ENCODE measurements around the gene TTF2.

The TTF2 gene

GRCh38 chr1:117029685-117030084, 30.4 kb upstream of the TTF2 start:
- no peak overlapping the region for H3K9ac ChIP-seq (ENCODE audit: low read length)
- no peaks in the 10 kb centered on the region for H3K36me3 ChIP-seq (ENCODE audit: control insufficient read depth, insufficient read depth, low read length)
- H3K27ac ChIP-seq (ENCODE audit: low read depth, low read length): no peak overlapping the region
- no peak overlapping the region for H3K4me3 ChIP-seq (ENCODE audit: low read depth, low read length)
- no peaks in the 10 kb centered on the region for H3K9me3 ChIP-seq (ENCODE audit: control insufficient read depth, insufficient read depth, low read depth, low read length)
- H3K27me3 ChIP-seq (ENCODE audit: control insufficient read depth, insufficient read depth, low read length): no peaks in the 10 kb centered on the region
- peaks cover under 1% of the 10 kb centered on the region; the same call in 1 of the 2 replicates for H3K4me1 ChIP-seq (ENCODE audit: control insufficient read depth, insufficient read depth, low read length)

- no peak overlapping the region for H3K27ac ChIP-seq (ENCODE audit: low read depth, low read length)
- H3K27me3 ChIP-seq (ENCODE audit: control insufficient read depth, insufficient read depth, low read length): no peaks in the 10 kb centered on the region
- H3K4me3 ChIP-seq (ENCODE audit: low read depth, low read length): no peak overlapping the region
- H3K9ac ChIP-seq (ENCODE audit: low read length): no peak overlapping the region
- H3K4me1 ChIP-seq (ENCODE audit: control insufficient read depth, insufficient read depth, low read length): peaks cover 6% of the 10 kb centered on the region; the same call in 1 of the 2 replicates
- H3K9me3 ChIP-seq (ENCODE audit: control insufficient read depth, insufficient read depth, low read depth, low read length): no peaks in the 10 kb centered on the region
- no peaks in the 10 kb centered on the region for H3K36me3 ChIP-seq (ENCODE audit: control insufficient read depth, insufficient read depth, low read length)
Measured at GRCh38 chr1:117030271-117030877, 29.8 kb upstream of the TTF2 start.

- no peaks in the 10 kb centered on the region for H3K9me3 ChIP-seq (ENCODE audit: control insufficient read depth, insufficient read depth, low read depth, low read length)
- H3K27me3 ChIP-seq (ENCODE audit: control insufficient read depth, insufficient read depth, low read length): no peaks in the 10 kb centered on the region
- no peak overlapping the region for H3K4me3 ChIP-seq (ENCODE audit: low read depth, low read length)
- H3K9ac ChIP-seq (ENCODE audit: low read length): no peak overlapping the region
- peaks cover 12% of the 10 kb centered on the region; the same call in 1 of the 2 replicates for H3K4me1 ChIP-seq (ENCODE audit: control insufficient read depth, insufficient read depth, low read length)
- no peak overlapping the region for H3K27ac ChIP-seq (ENCODE audit: low read depth, low read length)
- no peaks in the 10 kb centered on the region for H3K36me3 ChIP-seq (ENCODE audit: control insufficient read depth, insufficient read depth, low read length)
Measured at GRCh38 chr1:117032266-117032665, 27.9 kb upstream of the TTF2 start.

- Histone ChIP-seq H3K9ac (ENCODE audit: low read length) (no peak overlapping the region), H3K4me3 (ENCODE audit: low read depth, low read length) (no peak overlapping the region), H3K36me3 (ENCODE audit: control insufficient read depth, insufficient read depth, low read length) (no peaks in the 10 kb centered on the region), H3K9me3 (ENCODE audit: control insufficient read depth, insufficient read depth, low read depth, low read length) (no peaks in the 10 kb centered on the region), H3K27me3 (ENCODE audit: control insufficient read depth, insufficient read depth, low read length) (no peaks in the 10 kb centered on the region), H3K27ac (ENCODE audit: low read depth, low read length) (no peak overlapping the region), H3K4me1 (ENCODE audit: control insufficient read depth, insufficient read depth, low read length) (peaks cover 12% of the 10 kb centered on the region; the same call in 1 of the 2 replicates)
Measured at GRCh38 chr1:117032681-117033539, 27.2 kb upstream of the TTF2 start.

GRCh38 chr1:117033772-117034171, 26.4 kb upstream of the TTF2 start:
- H3K9me3 ChIP-seq (ENCODE audit: control insufficient read depth, insufficient read depth, low read depth, low read length): no peaks in the 10 kb centered on the region
- H3K27ac ChIP-seq (ENCODE audit: low read depth, low read length): no peak overlapping the region
- no peak overlapping the region for H3K4me3 ChIP-seq (ENCODE audit: low read depth, low read length)
- H3K27me3 ChIP-seq (ENCODE audit: control insufficient read depth, insufficient read depth, low read length): no peaks in the 10 kb centered on the region
- no peak overlapping the region for H3K9ac ChIP-seq (ENCODE audit: low read length)
- no peaks in the 10 kb centered on the region for H3K36me3 ChIP-seq (ENCODE audit: control insufficient read depth, insufficient read depth, low read length)
- H3K4me1 ChIP-seq (ENCODE audit: control insufficient read depth, insufficient read depth, low read length): peaks cover 12% of the 10 kb centered on the region; the same call in 1 of the 2 replicates

- Histone ChIP-seq H3K9ac (ENCODE audit: low read length) (no peak overlapping the region), H3K4me1 (ENCODE audit: control insufficient read depth, insufficient read depth, low read length) (peaks cover 12% of the 10 kb centered on the region; the same call in 1 of the 2 replicates), H3K27me3 (ENCODE audit: control insufficient read depth, insufficient read depth, low read length) (no peaks in the 10 kb centered on the region), H3K9me3 (ENCODE audit: control insufficient read depth, insufficient read depth, low read depth, low read length) (no peaks in the 10 kb centered on the region), H3K27ac (ENCODE audit: low read depth, low read length) (no peak overlapping the region), H3K4me3 (ENCODE audit: low read depth, low read length) (no peak overlapping the region), H3K36me3 (ENCODE audit: control insufficient read depth, insufficient read depth, low read length) (no peaks in the 10 kb centered on the region)
Measured at GRCh38 chr1:117034791-117035290, 25.3 kb upstream of the TTF2 start.

- peaks cover 12% of the 10 kb centered on the region; the same call in 1 of the 2 replicates for H3K4me1 ChIP-seq (ENCODE audit: control insufficient read depth, insufficient read depth, low read length)
- no peaks in the 10 kb centered on the region for H3K27me3 ChIP-seq (ENCODE audit: control insufficient read depth, insufficient read depth, low read length)
- H3K27ac ChIP-seq (ENCODE audit: low read depth, low read length): no peak overlapping the region
- no peak overlapping the region for H3K4me3 ChIP-seq (ENCODE audit: low read depth, low read length)
- H3K9ac ChIP-seq (ENCODE audit: low read length): no peak overlapping the region
- H3K36me3 ChIP-seq (ENCODE audit: control insufficient read depth, insufficient read depth, low read length): no peaks in the 10 kb centered on the region
- H3K9me3 ChIP-seq (ENCODE audit: control insufficient read depth, insufficient read depth, low read depth, low read length): no peaks in the 10 kb centered on the region
Measured at GRCh38 chr1:117036018-117036461, 24.1 kb upstream of the TTF2 start.

GRCh38 chr1:117037802-117038201, 22.3 kb upstream of the TTF2 start:
- H3K27me3 ChIP-seq (ENCODE audit: control insufficient read depth, insufficient read depth, low read length): no peaks in the 10 kb centered on the region
- peaks cover 12% of the 10 kb centered on the region; the same call in 1 of the 2 replicates for H3K4me1 ChIP-seq (ENCODE audit: control insufficient read depth, insufficient read depth, low read length)
- no peak overlapping the region for H3K9ac ChIP-seq (ENCODE audit: low read length)
- H3K9me3 ChIP-seq (ENCODE audit: control insufficient read depth, insufficient read depth, low read depth, low read length): no peaks in the 10 kb centered on the region
- no peak overlapping the region for H3K4me3 ChIP-seq (ENCODE audit: low read depth, low read length)
- no peaks in the 10 kb centered on the region for H3K36me3 ChIP-seq (ENCODE audit: control insufficient read depth, insufficient read depth, low read length)
- H3K27ac ChIP-seq (ENCODE audit: low read depth, low read length): no peak overlapping the region

- H3K36me3 ChIP-seq (ENCODE audit: control insufficient read depth, insufficient read depth, low read length): no peaks in the 10 kb centered on the region
- H3K4me3 ChIP-seq (ENCODE audit: low read depth, low read length): no peak overlapping the region
- H3K9me3 ChIP-seq (ENCODE audit: control insufficient read depth, insufficient read depth, low read depth, low read length): no peaks in the 10 kb centered on the region
- no peak overlapping the region for H3K9ac ChIP-seq (ENCODE audit: low read length)
- peaks cover 12% of the 10 kb centered on the region; the same call in 1 of the 2 replicates for H3K4me1 ChIP-seq (ENCODE audit: control insufficient read depth, insufficient read depth, low read length)
- no peaks in the 10 kb centered on the region for H3K27me3 ChIP-seq (ENCODE audit: control insufficient read depth, insufficient read depth, low read length)
- H3K27ac ChIP-seq (ENCODE audit: low read depth, low read length): no peak overlapping the region
Measured at GRCh38 chr1:117038236-117038635, 21.9 kb upstream of the TTF2 start.

GRCh38 chr1:117044217-117044616, 15.9 kb upstream of the TTF2 start:
- no peaks in the 10 kb centered on the region for H3K9me3 ChIP-seq (ENCODE audit: control insufficient read depth, insufficient read depth, low read depth, low read length)
- no peak overlapping the region for H3K4me3 ChIP-seq (ENCODE audit: low read depth, low read length)
- no peaks in the 10 kb centered on the region for H3K4me1 ChIP-seq (ENCODE audit: control insufficient read depth, insufficient read depth, low read length)
- H3K27ac ChIP-seq (ENCODE audit: low read depth, low read length): no peak overlapping the region
- H3K27me3 ChIP-seq (ENCODE audit: control insufficient read depth, insufficient read depth, low read length): no peaks in the 10 kb centered on the region
- no peak overlapping the region for H3K9ac ChIP-seq (ENCODE audit: low read length)
- H3K36me3 ChIP-seq (ENCODE audit: control insufficient read depth, insufficient read depth, low read length): no peaks in the 10 kb centered on the region

- H3K4me1 ChIP-seq (ENCODE audit: control insufficient read depth, insufficient read depth, low read length): no peaks in the 10 kb centered on the region
- H3K4me3 ChIP-seq (ENCODE audit: low read depth, low read length): no peak overlapping the region
- no peaks in the 10 kb centered on the region for H3K27me3 ChIP-seq (ENCODE audit: control insufficient read depth, insufficient read depth, low read length)
- no peaks in the 10 kb centered on the region for H3K36me3 ChIP-seq (ENCODE audit: control insufficient read depth, insufficient read depth, low read length)
- no peak overlapping the region for H3K9ac ChIP-seq (ENCODE audit: low read length)
- H3K27ac ChIP-seq (ENCODE audit: low read depth, low read length): no peak overlapping the region
- H3K9me3 ChIP-seq (ENCODE audit: control insufficient read depth, insufficient read depth, low read depth, low read length): no peaks in the 10 kb centered on the region
Measured at GRCh38 chr1:117045644-117046043, 14.5 kb upstream of the TTF2 start.

All from HUES6 (cell line).